PC-9 (cell line): ENCODE measurements around the gene PRKG1.

Experiments used
- EZH2 ChIP-seq: fragments of 200-600 bp; sonication (generic); IDR thresholded peaks from 2 replicates; pipeline ENCODE4 v1.8.0; 2017; ENCODE audit warnings: antibody characterized with exemption, low read depth
- TF ChIP-seq, protein P1 (sequence below): fragments of 200-600 bp; sonication (generic); conservative IDR thresholded peaks from 2 replicates; pipeline ENCODE4 v1.6.1; 2017; ENCODE audit warnings: mixed run types, antibody characterized with exemption, mild to moderate bottlenecking, moderate library complexity

DNA sequence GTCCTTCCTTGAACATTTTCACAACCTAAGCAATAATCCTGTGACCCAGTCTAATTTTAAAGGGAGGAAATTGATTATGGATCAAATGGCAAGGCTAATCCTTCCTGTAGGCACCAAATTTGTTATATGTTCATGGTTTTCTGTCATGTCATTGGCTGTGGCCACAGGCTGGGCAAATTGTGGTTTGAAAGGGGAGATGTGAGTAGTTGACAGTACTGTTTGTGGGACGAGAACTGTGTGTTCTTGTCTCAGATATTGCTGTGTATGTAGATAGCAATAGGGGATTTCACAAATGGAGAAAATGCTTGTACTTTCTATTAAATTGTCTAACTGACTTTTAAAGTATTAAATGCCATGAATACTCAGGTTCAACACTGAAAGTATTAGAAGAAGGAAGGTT is 8.1 kb upstream of the PRKG1 start:
- TF ChIP-seq, protein P1, sequence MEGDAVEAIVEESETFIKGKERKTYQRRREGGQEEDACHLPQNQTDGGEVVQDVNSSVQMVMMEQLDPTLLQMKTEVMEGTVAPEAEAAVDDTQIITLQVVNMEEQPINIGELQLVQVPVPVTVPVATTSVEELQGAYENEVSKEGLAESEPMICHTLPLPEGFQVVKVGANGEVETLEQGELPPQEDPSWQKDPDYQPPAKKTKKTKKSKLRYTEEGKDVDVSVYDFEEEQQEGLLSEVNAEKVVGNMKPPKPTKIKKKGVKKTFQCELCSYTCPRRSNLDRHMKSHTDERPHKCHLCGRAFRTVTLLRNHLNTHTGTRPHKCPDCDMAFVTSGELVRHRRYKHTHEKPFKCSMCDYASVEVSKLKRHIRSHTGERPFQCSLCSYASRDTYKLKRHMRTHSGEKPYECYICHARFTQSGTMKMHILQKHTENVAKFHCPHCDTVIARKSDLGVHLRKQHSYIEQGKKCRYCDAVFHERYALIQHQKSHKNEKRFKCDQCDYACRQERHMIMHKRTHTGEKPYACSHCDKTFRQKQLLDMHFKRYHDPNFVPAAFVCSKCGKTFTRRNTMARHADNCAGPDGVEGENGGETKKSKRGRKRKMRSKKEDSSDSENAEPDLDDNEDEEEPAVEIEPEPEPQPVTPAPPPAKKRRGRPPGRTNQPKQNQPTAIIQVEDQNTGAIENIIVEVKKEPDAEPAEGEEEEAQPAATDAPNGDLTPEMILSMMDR, result no peak
- no peak for TF ChIP-seq EZH2
